ENCODE results near the gene SPRR5.

SPRR5 gene

GRCh38 chr1:152932170-152932811 is 14.7 kb upstream of the SPRR5 start:
- Histone ChIP-seq H4K20me1 (ENCODE audit: insufficient read depth, low read length) (no peaks in the 10 kb centered on the region), H3K9me3 (ENCODE audit: insufficient read depth, low read length) (no peaks in the 10 kb centered on the region), H3K4me2 (ENCODE audit: low read length) (no peak overlapping the region), H3K79me2 (ENCODE audit: low read length) (no peaks in the 10 kb centered on the region), H3K4me1 (ENCODE audit: low read length) (no peaks in the 10 kb centered on the region), H3K27ac (ENCODE audit: low read length) (no peak overlapping the region), H3K36me3 (replicated peaks; ENCODE audit: low read depth, low read length) (no peaks in the 10 kb centered on the region), H2AFZ (ENCODE audit: low read depth, low read length) (no peak overlapping the region), H3K9ac (ENCODE audit: low read length) (no peak overlapping the region), H3K4me3 (ENCODE audit: low read length) (no peak overlapping the region), H3K27me3 (ENCODE audit: low read depth, low read length) (peaks cover 49% of the 10 kb centered on the region)
- TF ChIP-seq, protein P1, sequence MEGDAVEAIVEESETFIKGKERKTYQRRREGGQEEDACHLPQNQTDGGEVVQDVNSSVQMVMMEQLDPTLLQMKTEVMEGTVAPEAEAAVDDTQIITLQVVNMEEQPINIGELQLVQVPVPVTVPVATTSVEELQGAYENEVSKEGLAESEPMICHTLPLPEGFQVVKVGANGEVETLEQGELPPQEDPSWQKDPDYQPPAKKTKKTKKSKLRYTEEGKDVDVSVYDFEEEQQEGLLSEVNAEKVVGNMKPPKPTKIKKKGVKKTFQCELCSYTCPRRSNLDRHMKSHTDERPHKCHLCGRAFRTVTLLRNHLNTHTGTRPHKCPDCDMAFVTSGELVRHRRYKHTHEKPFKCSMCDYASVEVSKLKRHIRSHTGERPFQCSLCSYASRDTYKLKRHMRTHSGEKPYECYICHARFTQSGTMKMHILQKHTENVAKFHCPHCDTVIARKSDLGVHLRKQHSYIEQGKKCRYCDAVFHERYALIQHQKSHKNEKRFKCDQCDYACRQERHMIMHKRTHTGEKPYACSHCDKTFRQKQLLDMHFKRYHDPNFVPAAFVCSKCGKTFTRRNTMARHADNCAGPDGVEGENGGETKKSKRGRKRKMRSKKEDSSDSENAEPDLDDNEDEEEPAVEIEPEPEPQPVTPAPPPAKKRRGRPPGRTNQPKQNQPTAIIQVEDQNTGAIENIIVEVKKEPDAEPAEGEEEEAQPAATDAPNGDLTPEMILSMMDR (IDR thresholded peaks at IDR 0.05; ENCODE audit: low read depth, low read length) = no peak
- no peak for TF ChIP-seq EZH2phosphoT487 (IDR thresholded peaks at IDR 0.05; ENCODE audit: low read depth)

DNA sequence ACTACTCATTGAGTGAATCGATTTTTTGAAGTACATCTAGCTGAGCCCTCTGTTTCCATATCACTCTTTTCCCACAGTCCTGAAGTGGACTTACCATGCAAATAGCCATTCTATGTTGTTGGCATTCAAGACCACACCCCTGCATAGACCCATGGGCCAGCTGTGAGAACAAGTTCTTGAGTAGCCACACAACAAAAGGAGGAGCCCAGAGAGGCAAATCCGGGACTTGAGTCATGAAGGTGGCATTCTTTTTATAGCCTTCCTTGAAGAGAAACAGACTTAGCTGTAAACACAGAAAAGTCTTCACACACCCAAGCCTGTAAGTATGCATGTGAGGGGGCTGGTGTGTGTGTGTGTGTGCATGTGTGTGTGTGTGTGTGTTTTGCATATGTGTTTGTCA is 13.8 kb upstream of the SPRR5 start:
- TF ChIP-seq, protein P1 (IDR thresholded peaks at IDR 0.05; ENCODE audit: low read depth, low read length) = no peak
- no peak for TF ChIP-seq EZH2phosphoT487 (IDR thresholded peaks at IDR 0.05; ENCODE audit: low read depth)
- H3K4me2 ChIP-seq (ENCODE audit: low read length) = no peak overlapping the region
- no peak overlapping the region for H3K9ac ChIP-seq (ENCODE audit: low read length)
- H3K4me1 ChIP-seq (ENCODE audit: low read length) = no peaks in the 10 kb centered on the region
- no peaks in the 10 kb centered on the region for H3K79me2 ChIP-seq (ENCODE audit: low read length)
- no peaks in the 10 kb centered on the region for H3K9me3 ChIP-seq (ENCODE audit: insufficient read depth, low read length)
- H3K27me3 ChIP-seq (ENCODE audit: low read depth, low read length) = peaks cover 49% of the 10 kb centered on the region
- no peak overlapping the region for H3K27ac ChIP-seq (ENCODE audit: low read length)
- no peaks in the 10 kb centered on the region for H4K20me1 ChIP-seq (ENCODE audit: insufficient read depth, low read length)
- H2AFZ ChIP-seq (ENCODE audit: low read depth, low read length) = no peak overlapping the region
- no peak overlapping the region for H3K4me3 ChIP-seq (ENCODE audit: low read length)
- H3K36me3 ChIP-seq (replicated peaks; ENCODE audit: low read depth, low read length) = no peaks in the 10 kb centered on the region

DNA sequence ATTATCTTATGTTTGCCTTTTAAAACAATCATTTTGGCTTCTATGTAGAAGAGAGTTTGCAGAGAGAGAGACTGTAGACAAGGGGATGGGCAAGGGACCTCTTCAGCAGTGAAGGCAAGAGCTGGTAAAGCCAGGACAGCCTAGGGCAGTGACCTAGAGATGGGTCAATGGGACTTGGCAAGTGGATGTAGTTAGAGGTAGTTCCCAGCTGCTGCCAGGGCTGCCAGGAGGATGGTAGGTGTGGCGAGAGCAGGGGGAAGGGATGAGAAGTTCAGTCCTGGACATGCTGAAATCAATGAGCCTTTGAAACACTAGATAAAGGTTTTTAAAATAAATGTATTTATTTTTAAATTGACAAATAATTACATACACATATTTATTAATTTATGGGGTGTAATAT is 6.4 kb upstream of the SPRR5 start:
- H3K9ac ChIP-seq (ENCODE audit: low read length) = no peak overlapping the region
- H3K36me3 ChIP-seq (replicated peaks; ENCODE audit: low read depth, low read length) = no peaks in the 10 kb centered on the region
- no peak overlapping the region for H3K4me2 ChIP-seq (ENCODE audit: low read length)
- H3K79me2 ChIP-seq (ENCODE audit: low read length) = no peaks in the 10 kb centered on the region
- H3K4me3 ChIP-seq (ENCODE audit: low read length) = no peak overlapping the region
- no peak for TF ChIP-seq EZH2phosphoT487 (IDR thresholded peaks at IDR 0.05; ENCODE audit: low read depth)
- TF ChIP-seq, protein P1 (IDR thresholded peaks at IDR 0.05; ENCODE audit: low read depth, low read length) = no peak
- H3K27me3 ChIP-seq (ENCODE audit: low read depth, low read length) = peaks cover 20% of the 10 kb centered on the region
- H2AFZ ChIP-seq (ENCODE audit: low read depth, low read length) = no peak overlapping the region
- H3K4me1 ChIP-seq (ENCODE audit: low read length) = no peaks in the 10 kb centered on the region
- no peak overlapping the region for H3K27ac ChIP-seq (ENCODE audit: low read length)
- H4K20me1 ChIP-seq (ENCODE audit: insufficient read depth, low read length) = no peaks in the 10 kb centered on the region
- H3K9me3 ChIP-seq (ENCODE audit: insufficient read depth, low read length) = no peaks in the 10 kb centered on the region

DNA sequence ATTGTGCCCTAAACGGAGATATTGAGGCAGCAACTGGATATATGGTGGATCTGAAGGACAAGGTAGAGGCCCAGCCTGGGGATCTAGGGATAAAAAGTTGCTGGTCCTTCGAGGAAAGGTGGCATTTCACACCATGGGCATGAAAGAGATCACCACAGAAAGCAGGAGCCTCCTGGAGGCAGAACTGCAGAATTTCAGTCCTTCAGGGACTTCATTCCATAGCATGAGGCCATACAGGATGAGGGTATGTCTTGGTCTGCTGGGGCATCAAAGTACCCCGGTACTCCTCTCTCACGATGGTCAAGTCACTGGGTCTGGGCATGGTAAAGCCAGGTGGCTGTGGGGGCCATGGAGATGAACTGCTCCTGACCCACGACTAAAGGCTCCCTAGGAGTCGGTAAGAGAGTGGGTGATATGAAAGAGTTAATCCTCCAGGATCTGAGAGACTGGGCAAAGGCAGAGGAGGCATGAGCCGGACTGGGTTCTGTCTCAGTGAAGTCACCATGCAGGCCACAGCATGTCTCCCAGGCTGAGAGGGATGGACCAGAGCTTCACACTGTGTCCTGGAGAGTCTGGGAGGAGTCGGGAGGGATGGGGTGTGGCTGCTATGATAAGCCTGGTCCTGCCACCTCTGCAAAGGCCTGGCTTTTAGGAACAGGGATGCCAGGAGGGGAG is 5.8 kb upstream of the SPRR5 start:
- TF ChIP-seq, protein P1 (IDR thresholded peaks at IDR 0.05; ENCODE audit: low read depth, low read length) = no peak
- TF ChIP-seq EZH2phosphoT487 (IDR thresholded peaks at IDR 0.05; ENCODE audit: low read depth) = no peak
- H3K9me3 ChIP-seq (ENCODE audit: insufficient read depth, low read length) = no peaks in the 10 kb centered on the region
- H3K27me3 ChIP-seq (ENCODE audit: low read depth, low read length) = peaks cover 20% of the 10 kb centered on the region
- H3K4me2 ChIP-seq (ENCODE audit: low read length) = no peak overlapping the region
- no peaks in the 10 kb centered on the region for H3K4me1 ChIP-seq (ENCODE audit: low read length)
- no peaks in the 10 kb centered on the region for H4K20me1 ChIP-seq (ENCODE audit: insufficient read depth, low read length)
- H3K9ac ChIP-seq (ENCODE audit: low read length) = no peak overlapping the region
- no peak overlapping the region for H2AFZ ChIP-seq (ENCODE audit: low read depth, low read length)
- no peaks in the 10 kb centered on the region for H3K79me2 ChIP-seq (ENCODE audit: low read length)
- no peak overlapping the region for H3K4me3 ChIP-seq (ENCODE audit: low read length)
- no peak overlapping the region for H3K27ac ChIP-seq (ENCODE audit: low read length)
- H3K36me3 ChIP-seq (replicated peaks; ENCODE audit: low read depth, low read length) = no peaks in the 10 kb centered on the region
